Ishikawa (cell line): Measurements from ENCODE around the gene SAXO1.

Experiments used
- TAF1 ChIP-seq: IDR thresholded peaks from 2 replicates; pipeline ENCODE4 v1.6.1; 2012; ENCODE audit warnings: low read depth, mild to moderate bottlenecking
- ZBTB7A ChIP-seq: IDR thresholded peaks from 2 replicates; pipeline ENCODE4 v1.6.1; 2012; ENCODE audit warnings: low read depth

GRCh38 chr9:18971404-18971803, 61.6 kb downstream of the SAXO1 start:
- TF ChIP-seq TAF1 (no peak), ZBTB7A (no peak)
